K562 (cell line): Measurements from ENCODE around the gene SHB. TPM values are rescaled to one million over a fixed set of nuclear protein-coding genes. Genes with fewer than 3 reads are reported as not detected.
A peak's percentile ranks its signal among the peaks of the same experiment; 100 is the strongest.

Source experiments
- ATAC-seq: fragments of 200-7000 bp; cut with Tn5 transposase; 3 replicates; pipeline ENCODE4 v1.9.1; 2020; ENCODE audit warnings: moderate library complexity
- BruUV-seq: library from RNA; stranded (reverse); fragments of 400-500 nt; replicated peaks from 2 replicates; lab custom pipeline; 2021; lab: Mats Ljungman, UMichigan
- CTCF ChIA-PET: fragments of 300-600 bp; formaldehyde crosslinking; extraction: SDS; loops from one replicate; lab custom pipeline; 2021; ENCODE audit warnings: low intra/inter-chr PET ratio; lab: Yijun Ruan, JAX
- POLR2A ChIA-PET: fragments of 300-600, 350-650 bp; sonication (Branson Sonifier 250); formaldehyde crosslinking; extraction: SDS; loops from one replicate; lab custom pipeline; 2021; ENCODE audit warnings: antibody characterized with exemption, inconsistent platforms; lab: Yijun Ruan, JAX
- DNase-seq, 4 experiments: peaks; one replicate each; pipeline versions ENCODE4 v3.0.0 to v3.0.0-alpha.2; 2011 to 2018; ENCODE audit warnings: low spot score in 3 of 4, mixed read lengths in 3 of 4; ENCODE audit errors: extremely low read depth in 1 of 4
- FAIRE-seq: peaks from 2 replicates; lab custom pipeline; 2011; peaks lifted over from hg19 to GRCh38; lab: Jason Lieb, UNC
- H2AFZ ChIP-seq: 2 replicates; pipeline ENCODE4 v1.6.0; 2011; ENCODE audit warnings: low read depth, low read length, control low read depth, inconsistent platforms
- H3K27ac ChIP-seq: fragments of 200-600 bp; 3 replicates; pipeline ENCODE4 v1.8.0; 2011; ENCODE audit warnings: low read depth, mild to moderate bottlenecking, control low read depth, inconsistent platforms, low read length, moderate library complexity, mixed read lengths; ENCODE audit errors: extremely low read depth
- H3K27me3 ChIP-seq, 2 experiments: fragments of 300-600 bp in 1 of 2; 2 replicates in 1 of 2; 3 replicates in 1 of 2; pipeline versions ENCODE4 v1.6.0 to v1.8.0; 2011; ENCODE audit warnings: inconsistent platforms in 2 of 2, low read length in 2 of 2, mild to moderate bottlenecking in 1 of 2, mixed read lengths in 1 of 2, moderate library complexity in 1 of 2; ENCODE audit not compliant: control insufficient read depth in 2 of 2, insufficient read depth in 2 of 2
- H3K36me3 ChIP-seq: fragments of 300-600 bp; 3 replicates; pipeline ENCODE4 v1.8.0; 2011; ENCODE audit warnings: mild to moderate bottlenecking, low read length, inconsistent platforms; ENCODE audit not compliant: control insufficient read depth, insufficient read depth
- H3K4me1 ChIP-seq, 2 experiments: fragments of 200-600 bp in 1 of 2; replicated peaks in 1 of 2; 2 replicates in 1 of 2; 3 replicates in 1 of 2; pipeline versions ENCODE4 v1.5.1 to v1.8.0; 2011; ENCODE audit warnings: inconsistent platforms in 2 of 2, low read length in 2 of 2, mild to moderate bottlenecking in 1 of 2, mixed read lengths in 1 of 2, moderate library complexity in 1 of 2; ENCODE audit not compliant: control insufficient read depth in 2 of 2, insufficient read depth in 2 of 2
- H3K4me2 ChIP-seq: 2 replicates; pipeline ENCODE4 v1.6.1; 2011; ENCODE audit warnings: low read length, control low read depth, inconsistent platforms, mixed read lengths; ENCODE audit not compliant: insufficient read depth
- H3K4me3 ChIP-seq: fragments of 200-600 bp; sonication (generic), shearing (Covaris generic); 2 replicates; pipeline ENCODE4 v1.5.1; 2016; ENCODE audit warnings: control low read depth, inconsistent platforms
- H3K79me2 ChIP-seq: fragments of 200-600 bp; 3 replicates; pipeline ENCODE4 v1.8.0; 2011; ENCODE audit warnings: low read length, inconsistent platforms; ENCODE audit not compliant: control insufficient read depth, insufficient read depth
- H3K9ac ChIP-seq, 2 experiments: 2 replicates each; pipeline versions ENCODE4 v1.6.0 to v1.6.1; 2011; ENCODE audit warnings: low read depth in 2 of 2, low read length in 2 of 2, control low read depth in 1 of 2, inconsistent platforms in 1 of 2, mild to moderate bottlenecking in 1 of 2, mixed read lengths in 1 of 2; ENCODE audit not compliant: insufficient read depth in 1 of 2
- H3K9me1 ChIP-seq: one replicate; pipeline ENCODE4 v1.6.0; 2011; ENCODE audit warnings: inconsistent platforms, mild to moderate bottlenecking, low read length, moderate library complexity; ENCODE audit not compliant: control insufficient read depth, insufficient read depth
- H3K9me3 ChIP-seq: replicated peaks from 2 replicates; pipeline ENCODE4 v1.5.1; 2011; ENCODE audit warnings: low read depth, low read length, inconsistent platforms; ENCODE audit not compliant: control insufficient read depth, insufficient read depth
- H4K20me1 ChIP-seq: replicated peaks from 2 replicates; pipeline ENCODE4 v1.6.1; 2011; ENCODE audit warnings: low read length, inconsistent platforms, mixed read lengths; ENCODE audit not compliant: control insufficient read depth, insufficient read depth
- DNMT1 ChIP-seq: fragments of 450-650 bp; IDR thresholded peaks from 2 replicates; pipeline ENCODE4 v1.6.1; 2016; ENCODE audit warnings: antibody characterized with exemption, mild to moderate bottlenecking
- ELK1 ChIP-seq: sonication (generic); formaldehyde crosslinking; IDR thresholded peaks from 2 replicates; pipeline ENCODE4 v1.8.1; 2022; ENCODE audit warnings: missing genetic modification reagents
- FOXM1 ChIP-seq, 2 experiments: fragments of 450-650 bp in 1 of 2; sonication (generic) in 1 of 2; formaldehyde crosslinking in 1 of 2; IDR thresholded peaks; 2 replicates each; pipeline versions ENCODE4 v1.6.1 to v1.9.0; 2017 to 2022; ENCODE audit warnings: low read depth in 2 of 2, mild to moderate bottlenecking in 2 of 2, missing genetic modification reagents in 1 of 2, moderate library complexity in 1 of 2
- GTF3C2 ChIP-seq: IDR thresholded peaks from 3 replicates; pipeline ENCODE4 v1.6.1; 2011; ENCODE audit warnings: borderline replicate concordance, mild to moderate bottlenecking, moderate library complexity; ENCODE audit not compliant: insufficient read length; ENCODE audit errors: extremely low read depth
- KLF16 ChIP-seq: IDR thresholded peaks from 2 replicates; pipeline ENCODE4 v1.6.1; 2016; ENCODE audit warnings: antibody characterized with exemption
- KLF6 ChIP-seq: fragments of 250-450 bp; sonication (Bioruptor Pico); IDR thresholded peaks from 2 replicates; pipeline ENCODE4 v1.4.0; 2020; ENCODE audit warnings: mild to moderate bottlenecking, moderate library complexity, borderline replicate concordance
- MCM7 ChIP-seq, 2 experiments: fragments of 450-650 bp; IDR thresholded peaks; 2 replicates each; pipeline ENCODE4 v1.6.1; 2016 to 2018
- MEIS2 ChIP-seq: fragments of 450-650 bp; IDR thresholded peaks from 2 replicates; pipeline ENCODE4 v1.6.1; 2014; ENCODE audit warnings: mild to moderate bottlenecking; ENCODE audit not compliant: partially characterized antibody
- PML ChIP-seq: IDR thresholded peaks from 2 replicates; pipeline ENCODE4 v1.6.1; 2012; ENCODE audit warnings: low read length, inconsistent platforms
- SOX6 ChIP-seq: fragments of 450-650 bp; IDR thresholded peaks from 2 replicates; pipeline ENCODE4 v1.6.1; 2014; ENCODE audit warnings: mild to moderate bottlenecking
- SRSF7 ChIP-seq: fragments of 200-400 bp; formaldehyde crosslinking; optimal IDR thresholded peaks from 2 replicates; pipeline ENCODE3; 2017; ENCODE audit warnings: mild to moderate bottlenecking, low read depth, low read length
- THAP12 ChIP-seq: fragments of 250-450 bp; sonication (Bioruptor Pico); IDR thresholded peaks from 2 replicates; pipeline ENCODE4 v1.9.0; 2021; ENCODE audit warnings: mild to moderate bottlenecking, inconsistent platforms
- WHSC1 ChIP-seq: IDR thresholded peaks from one replicate; pipeline ENCODE4 v1.6.1; 2012; ENCODE audit warnings: low read length, control low read depth, inconsistent platforms
- ZNF584 ChIP-seq: fragments of 200-800 bp; sonication (Bioruptor generic); IDR thresholded peaks from 2 replicates; pipeline ENCODE4 v1.6.1; 2016; ENCODE audit warnings: low read depth, mild to moderate bottlenecking, missing genetic modification characterization, missing compliant biosample characterization
- ZNF79 ChIP-seq: fragments of 250-450 bp; sonication (Bioruptor Pico); IDR thresholded peaks from 2 replicates; pipeline ENCODE4 v1.4.0; 2020; ENCODE audit warnings: low read depth, mild to moderate bottlenecking, moderate library complexity
- WGBS: fragments of 100-300 bp; shearing (Covaris generic); methylation state at CpG from one replicate; pipeline ENCODE4 v1.1.6; 2016; ENCODE audit warnings: low coverage, mixed read lengths; ENCODE audit not compliant: insufficient coverage; ENCODE audit errors: missing lambda C conversion rate; 5-methylcytosine and 5-hydroxymethylcytosine counted together
- in situ Hi-C: fragments of 300-500 bp; cut with MboI; formaldehyde crosslinking; loops from 4 replicates; pipeline ENCODE4 v1.15.0; 2018; ENCODE audit warnings: inconsistent platforms, mixed read lengths
- intact Hi-C: fragments of 100-400 bp; cut with micrococcal nuclease; formaldehyde crosslinking; loops from 2 replicates; pipeline ENCODE4 v1.14.2; 2022
- polyA plus RNA-seq, 8 experiments: library from polyadenylated mRNA; depleted of rRNA in 4 of 8; stranded (reverse) in 5 of 8; unstranded in 3 of 8; fragments of >200 nt; fragmentation: Nextera tagmentation in 2 of 8; fragmentation: Illumina TruSeq in 1 of 8; extraction: Ambion mirVana in 2 of 8; extraction: Trizol in 1 of 8; gene quantifications; 2 replicates each; pipeline versions ENCODE4 v1.2.1 to v1.2.3, GENCODE V29; 2011 to 2014; ENCODE audit warnings: inconsistent platforms in 1 of 8, missing spikeins in 1 of 8
- total RNA-seq, 7 experiments: library from RNA; depleted of rRNA in 6 of 7; stranded (reverse); fragments of >200 nt in 6 of 7; fragmentation: Illumina TruSeq in 2 of 7; extraction: Trizol in 2 of 7; gene quantifications; 2 replicates each; pipeline versions ENCODE4 v1.2.1 to v1.2.3, GENCODE V29; 2011 to 2021; ENCODE audit warnings: low replicate concordance in 1 of 7

SHB gene
- total and polyA plus RNA-seq, 9 of the 15 experiments (the other 6 are each of a cell fraction or from before 2014, with no cell fraction given), result 0.78 to 16.0 (median 5.3) TPM

- TF ChIP-seq MEIS2 (peak; percentile 72), WHSC1 (no peak), KLF6 (CRISPR knock-in tag) (no peak), KLF16 (no peak)
Observed at GRCh38 chr9:38061326-38061977, 7.6 kb downstream of the SHB start (continued).

- peaks cover 57% of the 10 kb centered on the region for H3K79me2 ChIP-seq
- TF ChIP-seq ZNF79 (CRISPR knock-in tag) (no peak), GTF3C2 (no peak), THAP12 (no peak), SOX6 (no peak), MCM7 (IDR thresholded peaks at IDR 0.05) (no peak), SRSF7 (no peak), ZNF584 (CRISPR knock-in tag) (no peak), ELK1 (CRISPR knock-in tag) (no peak), FOXM1 (IDR thresholded peaks at IDR 0.05; ENCODE audit: low read depth) (no peak), FOXM1 (CRISPR knock-in tag; IDR thresholded peaks at IDR 0.05; ENCODE audit: low read depth) (no peak), DNMT1 (no peak), PML (no peak)
Observed at GRCh38 chr9:38060681-38061080, 8.3 kb downstream of the SHB start.

More at GRCh38 chr9:38060681-38061080, 8.3 kb downstream of the SHB start:
- no peak for ATAC-seq
- Histone ChIP-seq H3K4me3 (no peak overlapping the region), H3K36me3 (peaks cover 19% of the 10 kb centered on the region; the same call in 2 of the 3 replicates), H3K27ac (no peak overlapping the region), H3K9me3 (no peaks in the 10 kb centered on the region), H3K9me1 (peaks cover 8% of the 10 kb centered on the region), H3K4me2 (no peak overlapping the region), H2AFZ (no peak overlapping the region), H3K27me3 (no peaks in the 10 kb centered on the region; a peak in 1 of 5 replicates), H3K4me1 (peaks cover 31 to 45% of the 10 kb centered on the region in 2 experiments), H3K9ac (no peak overlapping the region), H4K20me1 (peaks cover 47% of the 10 kb centered on the region; the same call in 1 of the 2 replicates)
- CTCF ChIA-PET, result no interaction called here
- no peak for FAIRE-seq
- intact Hi-C loops, result loop anchor here (10.0 kb wide), 2 partner anchors 276 to 316 kb away; partner anchors contain the start of gene EXOSC3
- in situ Hi-C loops, result no loop called here
- POLR2A ChIA-PET, result interaction anchor here (0.6 to 5.2 kb wide), 11 partner anchors 8 to 490 kb away, joined by 3 to 45 read pairs (median 3); partner anchors contain the start of gene SHB
- WGBS, result 94% methylated on average over 3 of the region's 3 CpGs
- DNase-seq, result no peak
- BruUV-seq, result no TSS peak
